ENCODE results near the gene SLC9A3.

Gene SLC9A3

GRCh38 chr5:472656-473550 is 51.3 kb downstream of the SLC9A3 start:
- DNase-seq, result peak; percentile 88 to 92

- DNase-seq, result peak; percentile 25 to 28
Measured at GRCh38 chr5:472076-472655, 52.1 kb downstream of the SLC9A3 start.

GRCh38 chr5:471750-472058 is 52.5 kb downstream of the SLC9A3 start:
- DNase-seq, result no peak

- no peak for DNase-seq
Measured at GRCh38 chr5:470961-471749, 53.1 kb downstream of the SLC9A3 start.

- DNase-seq, result no peak
Measured at GRCh38 chr5:469752-470483, 54.3 kb downstream of the SLC9A3 start.

GRCh38 chr5:468401-468800 is 55.8 kb downstream of the SLC9A3 start:
- DNase-seq, result no peak

GRCh38 chr5:466661-467310 is 57.5 kb downstream of the SLC9A3 start:
- no peak for DNase-seq

GRCh38 chr5:465591-466403 is 58.5 kb downstream of the SLC9A3 start:
- no peak for DNase-seq

GRCh38 chr5:464843-465590 is 59.2 kb downstream of the SLC9A3 start:
- DNase-seq, result no peak

GRCh38 chr5:464446-464842 is 59.8 kb downstream of the SLC9A3 start:
- DNase-seq, result no peak

GRCh38 chr5:463952-464351 is 60.3 kb downstream of the SLC9A3 start:
- DNase-seq, result peak; percentile 91 to 96

- no peak for DNase-seq
Measured at GRCh38 chr5:463301-463700, 60.9 kb downstream of the SLC9A3 start.

GRCh38 chr5:462051-462481 is 62.2 kb downstream of the SLC9A3 start:
- DNase-seq, result no peak

GRCh38 chr5:460273-460625 is 64.0 kb downstream of the SLC9A3 start:
- DNase-seq, result no peak

GRCh38 chr5:459562-460272 is 64.5 kb downstream of the SLC9A3 start:
- no peak for DNase-seq

GRCh38 chr5:458547-459353 is 65.5 kb downstream of the SLC9A3 start:
- DNase-seq, result peak; percentile 55 to 64

- no peak for DNase-seq
Measured at GRCh38 chr5:457195-457961, 66.9 kb downstream of the SLC9A3 start.

- DNase-seq, result no peak
Measured at GRCh38 chr5:456351-457194, 67.7 kb downstream of the SLC9A3 start.

Measured in activated CD4-positive, alpha-beta T cell treated with anti-CD3 and anti-CD28 coated beads for 4 hours (primary cell).